ENCODE data around the gene AFDN.
A peak's percentile ranks its signal among the peaks of the same experiment; 100 is the strongest.

Gene AFDN

GRCh38 chr6:167984144-167984719, 157.5 kb downstream of the AFDN start:
- Histone ChIP-seq H3K18ac (ENCODE audit: low read length) (no peak overlapping the region), H2BK5ac (ENCODE audit: low read length) (no peak overlapping the region), H3K9ac (ENCODE audit: low read depth, low read length, poor library complexity) (no peak overlapping the region), H3K23ac (ENCODE audit: low read depth, low read length, poor library complexity) (no peak overlapping the region), H3K9me3 (replicated peaks in 1 of 2; ENCODE audit: control insufficient read depth in 2 of 2, insufficient read depth in 1 of 2, low read depth in 1 of 2, low read length in 2 of 2) (peaks cover 10 to 14% of the 10 kb centered on the region in 2 donors), H3K4me3 (ENCODE audit: low read length in 2 of 2) (no peak overlapping the region), H3K36me3 (replicated peaks in 1 of 2; ENCODE audit: control insufficient read depth in 2 of 2, insufficient read depth in 2 of 2, low read length in 2 of 2) (no peaks in the 10 kb centered on the region), H2BK120ac (ENCODE audit: low read depth, low read length) (no peak overlapping the region), H3K4me1 (ENCODE audit: control insufficient read depth in 2 of 2, insufficient read depth in 1 of 2, low read depth in 1 of 2, low read length in 2 of 2) (peaks cover 0 to 10% of the 10 kb centered on the region in 2 donors), H3K79me1 (ENCODE audit: low read depth, low read length) (no peaks in the 10 kb centered on the region), H3K27ac (replicated peaks; ENCODE audit: low read length) (no peak overlapping the region), H2AK5ac (ENCODE audit: low read depth, low read length) (no peak overlapping the region), H4K8ac (ENCODE audit: low read depth, low read length) (no peak overlapping the region), H2BK12ac (ENCODE audit: low read length) (no peak overlapping the region), H3K4ac (ENCODE audit: low read length) (no peak overlapping the region), H4K91ac (ENCODE audit: low read depth, low read length, poor library complexity) (no peak overlapping the region), H2AFZ (ENCODE audit: low read length) (no peak overlapping the region), H3K14ac (ENCODE audit: low read length) (no peak overlapping the region), H2BK15ac (ENCODE audit: low read length) (no peak overlapping the region), H3K27me3 (ENCODE audit: control insufficient read depth in 3 of 3, insufficient read depth in 3 of 3, low read depth in 1 of 3, low read length in 3 of 3) (no peaks in the 10 kb centered on the region), H3K4me2 (ENCODE audit: insufficient read depth, low read length, poor library complexity, severe bottlenecking) (no peak overlapping the region)
- no peak for DNase-seq (ENCODE audit: low spot score)
- no CpG with 5 or more reads among the region's 11 CpGs for WGBS, 2 donors (ENCODE audit: extremely low coverage in 2 of 2, insufficient read length in 2 of 2, insufficient replicate concordance in 1 of 2)

- peaks cover 0 to 3% of the 10 kb centered on the region in 2 donors for H3K4me1 ChIP-seq (ENCODE audit: control insufficient read depth in 2 of 2, insufficient read depth in 1 of 2, low read depth in 1 of 2, low read length in 2 of 2)
- no CpG with 5 or more reads among the region's 13 CpGs for WGBS, 2 donors (ENCODE audit: extremely low coverage in 2 of 2, insufficient read length in 2 of 2, insufficient replicate concordance in 1 of 2)
- H3K18ac ChIP-seq (ENCODE audit: low read length), result no peak overlapping the region
- H2BK15ac ChIP-seq (ENCODE audit: low read length), result no peak overlapping the region
- H2AK5ac ChIP-seq (ENCODE audit: low read depth, low read length), result peak overlapping the region; percentile 21
- no peak for DNase-seq (ENCODE audit: low spot score)
- H3K4me3 ChIP-seq (ENCODE audit: low read length in 2 of 2), result no peak overlapping the region
- no peak overlapping the region for H4K91ac ChIP-seq (ENCODE audit: low read depth, low read length, poor library complexity)
- no peak overlapping the region for H2BK12ac ChIP-seq (ENCODE audit: low read length)
- H3K27me3 ChIP-seq (ENCODE audit: control insufficient read depth in 3 of 3, insufficient read depth in 3 of 3, low read depth in 1 of 3, low read length in 3 of 3), result no peaks in the 10 kb centered on the region
- no peak overlapping the region for H2BK120ac ChIP-seq (ENCODE audit: low read depth, low read length)
- H3K14ac ChIP-seq (ENCODE audit: low read length), result no peak overlapping the region
- H3K9me3 ChIP-seq (replicated peaks in 1 of 2; ENCODE audit: control insufficient read depth in 2 of 2, insufficient read depth in 1 of 2, low read depth in 1 of 2, low read length in 2 of 2), result peaks cover 13 to 16% of the 10 kb centered on the region in 2 donors
- H2AFZ ChIP-seq (ENCODE audit: low read length), result no peak overlapping the region
- H3K9ac ChIP-seq (ENCODE audit: low read depth, low read length, poor library complexity), result no peak overlapping the region
- H3K4me2 ChIP-seq (ENCODE audit: insufficient read depth, low read length, poor library complexity, severe bottlenecking), result no peak overlapping the region
- no peaks in the 10 kb centered on the region for H3K79me1 ChIP-seq (ENCODE audit: low read depth, low read length)
- no peaks in the 10 kb centered on the region for H3K36me3 ChIP-seq (replicated peaks in 1 of 2; ENCODE audit: control insufficient read depth in 2 of 2, insufficient read depth in 2 of 2, low read length in 2 of 2)
- peak overlapping the region; percentile 25 for H4K8ac ChIP-seq (ENCODE audit: low read depth, low read length)
- no peak overlapping the region for H3K27ac ChIP-seq (replicated peaks; ENCODE audit: low read length)
- no peak overlapping the region for H3K23ac ChIP-seq (ENCODE audit: low read depth, low read length, poor library complexity)
- no peak overlapping the region for H2BK5ac ChIP-seq (ENCODE audit: low read length)
- no peak overlapping the region for H3K4ac ChIP-seq (ENCODE audit: low read length)
Observed at GRCh38 chr6:167984876-167985604, 158.3 kb downstream of the AFDN start.

- Histone ChIP-seq H2BK12ac (ENCODE audit: low read length) (no peak overlapping the region), H3K9me3 (replicated peaks in 1 of 2; ENCODE audit: control insufficient read depth in 2 of 2, insufficient read depth in 1 of 2, low read depth in 1 of 2, low read length in 2 of 2) (peaks cover 13 to 17% of the 10 kb centered on the region in 2 donors), H2BK5ac (ENCODE audit: low read length) (no peak overlapping the region), H2BK120ac (ENCODE audit: low read depth, low read length) (no peak overlapping the region), H3K18ac (ENCODE audit: low read length) (peak overlapping the region; percentile 60), H3K79me1 (ENCODE audit: low read depth, low read length) (no peaks in the 10 kb centered on the region), H3K4me3 (ENCODE audit: low read length in 2 of 2) (no peak overlapping the region), H3K27ac (replicated peaks; ENCODE audit: low read length) (no peak overlapping the region), H4K8ac (ENCODE audit: low read depth, low read length) (no peak overlapping the region), H2AFZ (ENCODE audit: low read length) (no peak overlapping the region), H2AK5ac (ENCODE audit: low read depth, low read length) (peak overlapping the region; percentile 56), H4K91ac (ENCODE audit: low read depth, low read length, poor library complexity) (no peak overlapping the region), H2BK15ac (ENCODE audit: low read length) (no peak overlapping the region), H3K4me1 (ENCODE audit: control insufficient read depth in 2 of 2, insufficient read depth in 1 of 2, low read depth in 1 of 2, low read length in 2 of 2) (no peaks in the 10 kb centered on the region), H3K4ac (ENCODE audit: low read length) (no peak overlapping the region), H3K23ac (ENCODE audit: low read depth, low read length, poor library complexity) (peak overlapping the region; percentile 5), H3K27me3 (ENCODE audit: control insufficient read depth in 3 of 3, insufficient read depth in 3 of 3, low read depth in 1 of 3, low read length in 3 of 3) (no peaks in the 10 kb centered on the region), H3K4me2 (ENCODE audit: insufficient read depth, low read length, poor library complexity, severe bottlenecking) (no peak overlapping the region), H3K14ac (ENCODE audit: low read length) (no peak overlapping the region), H3K36me3 (replicated peaks in 1 of 2; ENCODE audit: control insufficient read depth in 2 of 2, insufficient read depth in 2 of 2, low read length in 2 of 2) (no peaks in the 10 kb centered on the region), H3K9ac (ENCODE audit: low read depth, low read length, poor library complexity) (no peak overlapping the region)
- DNase-seq (ENCODE audit: low spot score), result no peak
- no CpG with 5 or more reads among the region's 39 CpGs for WGBS, 2 donors (ENCODE audit: extremely low coverage in 2 of 2, insufficient read length in 2 of 2, insufficient replicate concordance in 1 of 2)
Observed at GRCh38 chr6:167985911-167986595, 159.3 kb downstream of the AFDN start.

Measured in neuronal stem cell (in vitro differentiated cells).